ENCODE measurements around the gene NTM.
"Not testable (repeated sequence)": the region's sequence is repeated elsewhere in the genome, so short reads cannot be mapped to it uniquely, and the experiment has no call there.

DNA sequence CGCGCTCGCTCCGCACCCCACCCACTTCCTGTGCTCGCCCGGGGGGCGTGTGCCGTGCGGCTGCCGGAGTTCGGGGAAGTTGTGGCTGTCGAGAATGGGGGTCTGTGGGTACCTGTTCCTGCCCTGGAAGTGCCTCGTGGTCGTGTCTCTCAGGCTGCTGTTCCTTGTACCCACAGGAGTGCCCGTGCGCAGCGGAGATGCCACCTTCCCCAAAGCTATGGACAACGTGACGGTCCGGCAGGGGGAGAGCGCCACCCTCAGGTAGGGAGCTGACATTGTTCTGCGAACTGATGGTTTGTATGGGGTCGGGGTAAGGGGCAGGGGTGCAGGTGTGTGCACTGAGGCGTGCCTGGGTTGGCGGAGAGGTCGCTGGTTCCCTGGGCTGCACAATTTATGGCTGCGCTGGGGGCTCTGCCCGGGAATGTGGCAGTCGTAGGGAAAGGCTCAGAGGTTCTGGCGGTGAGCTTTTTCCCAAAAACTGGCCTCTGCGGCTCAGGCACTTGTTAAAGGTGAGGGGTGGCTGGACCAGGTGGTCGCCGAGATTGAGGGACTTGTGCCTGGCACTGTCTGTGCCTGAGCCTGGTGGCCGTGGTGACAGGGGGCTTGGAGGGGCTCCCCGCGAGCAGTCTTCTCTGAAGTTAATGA is 541.1 kb downstream of the NTM start:
- TF ChIP-seq, protein P1, sequence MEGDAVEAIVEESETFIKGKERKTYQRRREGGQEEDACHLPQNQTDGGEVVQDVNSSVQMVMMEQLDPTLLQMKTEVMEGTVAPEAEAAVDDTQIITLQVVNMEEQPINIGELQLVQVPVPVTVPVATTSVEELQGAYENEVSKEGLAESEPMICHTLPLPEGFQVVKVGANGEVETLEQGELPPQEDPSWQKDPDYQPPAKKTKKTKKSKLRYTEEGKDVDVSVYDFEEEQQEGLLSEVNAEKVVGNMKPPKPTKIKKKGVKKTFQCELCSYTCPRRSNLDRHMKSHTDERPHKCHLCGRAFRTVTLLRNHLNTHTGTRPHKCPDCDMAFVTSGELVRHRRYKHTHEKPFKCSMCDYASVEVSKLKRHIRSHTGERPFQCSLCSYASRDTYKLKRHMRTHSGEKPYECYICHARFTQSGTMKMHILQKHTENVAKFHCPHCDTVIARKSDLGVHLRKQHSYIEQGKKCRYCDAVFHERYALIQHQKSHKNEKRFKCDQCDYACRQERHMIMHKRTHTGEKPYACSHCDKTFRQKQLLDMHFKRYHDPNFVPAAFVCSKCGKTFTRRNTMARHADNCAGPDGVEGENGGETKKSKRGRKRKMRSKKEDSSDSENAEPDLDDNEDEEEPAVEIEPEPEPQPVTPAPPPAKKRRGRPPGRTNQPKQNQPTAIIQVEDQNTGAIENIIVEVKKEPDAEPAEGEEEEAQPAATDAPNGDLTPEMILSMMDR (IDR thresholded peaks at IDR 0.05 in 2 of 3, conservative IDR thresholded peaks at IDR 0.05 in 1 of 3; ENCODE audit: borderline replicate concordance in 1 of 3, insufficient read depth in 1 of 3, low read depth in 2 of 3, low read length in 2 of 3) = not testable (repeated sequence)
- not testable (repeated sequence) for TF ChIP-seq RAD21 (IDR thresholded peaks at IDR 0.05; ENCODE audit: low read depth); ZFX (IDR thresholded peaks at IDR 0.05); SRF (IDR thresholded peaks at IDR 0.05; ENCODE audit: low read depth); ZNF274 (IDR thresholded peaks at IDR 0.05; ENCODE audit: low read depth, low read length); EZH2phosphoT487 (IDR thresholded peaks at IDR 0.05; ENCODE audit: borderline replicate concordance)

All from HCT116 (cell line).